Testis (tissue), 3 donors: Measurements from ENCODE around the gene MTOR. TPM values are rescaled to one million over a fixed set of nuclear protein-coding genes. Genes with fewer than 3 reads are reported as not detected.

ENCODE experiments used
- DNase-seq: peaks from one replicate; pipeline ENCODE4 v3.0.0-alpha.2; 2019
- H3K27ac ChIP-seq, 2 donors: fragments of 200-600 bp; sonication (generic); one replicate each; pipeline ENCODE4 v1.5.1; 2019
- H3K27me3 ChIP-seq: fragments of 200-600 bp; sonication (generic); one replicate; pipeline ENCODE4 v1.5.1; 2019
- H3K36me3 ChIP-seq: fragments of 200-600 bp; sonication (generic); one replicate; pipeline ENCODE4 v1.5.1; 2017; ENCODE audit warnings: low read depth; ENCODE audit errors: missing control alignments
- H3K4me1 ChIP-seq: fragments of 200-600 bp; sonication (generic); one replicate; pipeline ENCODE4 v1.5.1; 2019
- H3K4me3 ChIP-seq, 2 donors: fragments of 200-600 bp; sonication (generic); one replicate each; pipeline ENCODE4 v1.5.1; 2017 to 2019
- H3K9me3 ChIP-seq: fragments of 200-600 bp; sonication (generic); one replicate; pipeline ENCODE4 v1.5.1; 2017
- POLR2A ChIP-seq: fragments of 450-650 bp; IDR thresholded peaks from one replicate; pipeline ENCODE4 v1.6.1; 2017; ENCODE audit warnings: antibody characterized with exemption, mild to moderate bottlenecking, moderate library complexity
- WGBS, 2 donors: methylation state at CpG; one replicate each; pipeline ENCODE4 v1.1.5; 2018; 5-methylcytosine and 5-hydroxymethylcytosine counted together
- intact Hi-C: fragments of 100-400 bp; cut with DNase I; formaldehyde crosslinking; loops from one replicate; pipeline ENCODE4 v1.15.1; 2023; ENCODE audit warnings: low total_unique reads
- polyA plus RNA-seq: library from polyadenylated mRNA; stranded (reverse); fragments of 350-450 nt; fragmentation: Illumina TruSeq; extraction: RNeasy Lipid Tissue Mini Kit (QIAGEN cat#74804); gene quantifications from one replicate; pipeline ENCODE4 v1.2.3, GENCODE V29; 2014; ENCODE audit warnings: low read depth, low replicate concordance; ENCODE audit not compliant: insufficient read depth
- total RNA-seq, 2 donors: library from RNA; depleted of rRNA; stranded (reverse); fragments of >200 nt; gene quantifications; one replicate each; pipeline ENCODE4 v1.2.3, GENCODE V29; 2016
- TF ChIP-seq, protein P1 (sequence below), 3 experiments: fragments of 450-650 bp in 2 of 3; fragments of 200-600 bp in 1 of 3; sonication (generic) in 1 of 3; IDR thresholded peaks; one replicate each; pipeline ENCODE4 v1.5.1; 2016 to 2019; ENCODE audit warnings: antibody characterized with exemption in 3 of 3, mild to moderate bottlenecking in 2 of 3, moderate library complexity in 1 of 3

MTOR gene
- total and polyA plus RNA-seq, 3 donors from 2014 or later, result 83.3 to 129 (median 108) TPM

DNA sequence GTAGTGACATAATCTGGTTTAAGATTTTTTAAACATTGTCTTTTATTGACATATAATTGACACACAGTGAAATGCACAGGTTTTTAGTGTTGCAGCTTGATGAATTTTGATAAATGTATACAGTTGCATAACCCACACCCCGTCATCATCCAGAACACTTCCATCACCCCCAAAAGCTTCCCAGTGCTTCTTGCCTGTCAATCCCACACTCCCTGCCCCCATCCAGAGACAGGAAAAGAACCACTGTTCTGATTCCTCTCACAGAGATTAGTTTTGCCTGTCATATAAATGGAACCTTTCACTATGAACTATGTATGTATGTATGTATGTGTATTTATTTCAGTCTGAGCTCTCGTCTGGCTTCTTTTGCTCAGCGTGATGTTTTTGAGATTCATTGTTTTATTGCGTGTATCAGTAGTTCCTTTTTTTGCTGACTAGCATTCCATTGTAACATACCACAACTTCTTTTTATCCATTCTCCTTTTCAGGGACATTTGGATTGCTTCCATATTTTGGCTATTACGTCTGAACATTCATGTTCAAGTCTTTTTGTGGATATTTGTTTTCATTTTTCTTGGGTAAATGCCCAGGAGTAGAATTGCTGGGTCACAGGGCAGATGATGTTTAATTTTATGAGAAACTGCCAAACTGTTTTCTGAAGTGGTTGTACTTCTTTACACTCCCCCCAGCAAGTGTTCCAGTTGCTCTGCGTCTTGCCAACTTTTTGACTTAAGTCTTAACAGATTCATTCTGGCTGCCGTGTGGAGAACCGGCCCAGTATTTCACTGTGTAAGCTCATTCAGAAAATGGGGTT is 19.4 kb upstream of the MTOR start:
- no peak overlapping the region for H3K4me3 ChIP-seq
- H3K27me3 ChIP-seq, result no peaks in the 10 kb centered on the region
- no peaks in the 10 kb centered on the region for H3K36me3 ChIP-seq
- H3K4me1 ChIP-seq, result peaks cover 4% of the 10 kb centered on the region
- TF ChIP-seq, protein P1, sequence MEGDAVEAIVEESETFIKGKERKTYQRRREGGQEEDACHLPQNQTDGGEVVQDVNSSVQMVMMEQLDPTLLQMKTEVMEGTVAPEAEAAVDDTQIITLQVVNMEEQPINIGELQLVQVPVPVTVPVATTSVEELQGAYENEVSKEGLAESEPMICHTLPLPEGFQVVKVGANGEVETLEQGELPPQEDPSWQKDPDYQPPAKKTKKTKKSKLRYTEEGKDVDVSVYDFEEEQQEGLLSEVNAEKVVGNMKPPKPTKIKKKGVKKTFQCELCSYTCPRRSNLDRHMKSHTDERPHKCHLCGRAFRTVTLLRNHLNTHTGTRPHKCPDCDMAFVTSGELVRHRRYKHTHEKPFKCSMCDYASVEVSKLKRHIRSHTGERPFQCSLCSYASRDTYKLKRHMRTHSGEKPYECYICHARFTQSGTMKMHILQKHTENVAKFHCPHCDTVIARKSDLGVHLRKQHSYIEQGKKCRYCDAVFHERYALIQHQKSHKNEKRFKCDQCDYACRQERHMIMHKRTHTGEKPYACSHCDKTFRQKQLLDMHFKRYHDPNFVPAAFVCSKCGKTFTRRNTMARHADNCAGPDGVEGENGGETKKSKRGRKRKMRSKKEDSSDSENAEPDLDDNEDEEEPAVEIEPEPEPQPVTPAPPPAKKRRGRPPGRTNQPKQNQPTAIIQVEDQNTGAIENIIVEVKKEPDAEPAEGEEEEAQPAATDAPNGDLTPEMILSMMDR (IDR thresholded peaks at IDR 0.05), result no peak
- TF ChIP-seq POLR2A, result no peak
- H3K27ac ChIP-seq, result no peak overlapping the region
- intact Hi-C loops, result no loop called here
- WGBS, 2 donors, result 42 to 52% methylated on average over 8 of the region's 8 CpGs
- DNase-seq, result peak; percentile 18
- H3K9me3 ChIP-seq, result no peaks in the 10 kb centered on the region

DNA sequence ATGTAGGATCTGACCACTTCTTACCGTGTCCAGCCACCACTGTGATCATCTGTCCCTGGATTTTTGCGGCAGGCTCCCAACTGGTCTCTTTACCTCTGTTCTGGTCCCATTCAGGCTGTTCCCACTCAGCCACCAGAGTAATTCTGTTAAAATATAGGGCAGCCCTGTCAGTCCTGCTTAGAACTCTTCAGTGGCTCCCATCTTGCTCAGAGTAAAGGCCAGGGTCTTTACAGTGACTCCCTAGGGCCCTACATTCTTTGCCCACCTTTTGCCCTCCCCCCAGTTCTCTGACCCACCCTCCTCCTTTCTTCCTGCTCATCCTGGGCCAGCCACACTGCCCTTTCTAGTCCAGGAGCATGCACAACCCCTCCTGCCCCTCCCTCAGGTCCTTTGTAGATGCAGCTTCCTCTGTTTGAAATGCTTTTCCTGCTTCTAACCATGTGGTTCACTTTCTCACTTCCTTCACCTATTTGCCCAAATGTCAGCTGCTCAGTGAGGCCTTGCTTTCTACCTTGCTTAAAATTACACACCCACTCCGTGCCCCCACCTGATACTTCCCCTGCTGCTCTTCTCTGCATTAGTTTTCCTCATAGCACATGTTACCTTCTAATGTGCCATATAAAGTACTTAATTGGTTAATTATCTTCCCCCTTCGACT is 18.5 kb upstream of the MTOR start:
- H3K9me3 ChIP-seq, result no peaks in the 10 kb centered on the region
- no peak for TF ChIP-seq POLR2A
- TF ChIP-seq, protein P1 (IDR thresholded peaks at IDR 0.05), result no peak
- H3K4me1 ChIP-seq, result peaks cover 4% of the 10 kb centered on the region
- H3K27me3 ChIP-seq, result no peaks in the 10 kb centered on the region
- no peak overlapping the region for H3K27ac ChIP-seq
- no peak overlapping the region for H3K4me3 ChIP-seq
- no peak for DNase-seq
- 80 to 81% methylated on average over 4 of the region's 4 CpGs for WGBS, 2 donors
- no peaks in the 10 kb centered on the region for H3K36me3 ChIP-seq
- intact Hi-C loops, result no loop called here

DNA sequence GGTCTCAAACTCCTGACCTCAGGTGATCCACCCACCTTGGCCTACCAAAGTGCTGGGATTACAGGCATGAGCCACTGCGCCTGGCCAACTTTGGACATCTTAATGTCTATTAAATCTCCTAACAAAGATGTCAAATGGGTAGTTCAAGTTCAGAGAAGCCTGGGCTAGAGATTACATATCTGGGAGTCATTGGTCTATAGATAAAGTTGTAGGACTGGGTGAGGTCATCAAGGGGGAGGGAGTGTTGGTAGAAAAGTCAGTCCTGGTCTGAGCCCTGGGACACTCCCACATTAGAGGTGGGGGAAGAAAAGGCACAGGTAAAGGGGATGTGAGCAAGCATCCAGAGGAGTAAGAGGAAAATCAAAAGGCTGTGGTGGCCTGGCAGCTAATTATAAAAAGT is 17.3 kb upstream of the MTOR start:
- 100% methylated on average over 1 of the region's 1 CpG for WGBS, 2 donors
- H3K27ac ChIP-seq, result no peak overlapping the region
- H3K36me3 ChIP-seq, result no peaks in the 10 kb centered on the region
- TF ChIP-seq, protein P1 (IDR thresholded peaks at IDR 0.05), result no peak
- TF ChIP-seq POLR2A, result no peak
- H3K4me1 ChIP-seq, result peaks cover 14% of the 10 kb centered on the region
- no peaks in the 10 kb centered on the region for H3K27me3 ChIP-seq
- no peak for DNase-seq
- intact Hi-C loops, result no loop called here
- no peaks in the 10 kb centered on the region for H3K9me3 ChIP-seq
- H3K4me3 ChIP-seq, result no peak overlapping the region

DNA sequence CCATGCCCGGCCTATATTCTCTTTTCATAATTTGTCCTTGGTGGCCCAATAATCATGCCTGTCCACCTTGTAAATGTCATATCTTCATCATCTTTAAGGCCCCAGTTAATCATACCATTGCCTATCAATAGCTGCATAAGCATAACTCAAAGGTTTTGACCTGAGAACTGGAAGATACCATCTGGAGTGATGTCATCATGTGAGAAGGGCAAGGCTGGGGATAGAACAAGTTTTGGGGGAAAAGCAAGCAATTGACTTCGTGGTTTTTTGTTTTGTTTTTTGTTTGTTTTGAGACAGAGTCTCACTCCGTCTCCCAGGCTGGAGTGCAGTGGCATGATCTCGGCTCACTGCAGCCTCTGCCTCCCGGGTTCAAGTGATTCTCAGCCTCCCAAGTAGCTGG is 16.8 kb upstream of the MTOR start:
- 90 to 95% methylated on average over 5 of the region's 5 CpGs for WGBS, 2 donors
- H3K27ac ChIP-seq, result no peak overlapping the region
- DNase-seq, result no peak
- H3K4me3 ChIP-seq, result no peak overlapping the region
- H3K9me3 ChIP-seq, result no peaks in the 10 kb centered on the region
- intact Hi-C loops, result no loop called here
- peaks cover 19% of the 10 kb centered on the region for H3K4me1 ChIP-seq
- H3K27me3 ChIP-seq, result no peaks in the 10 kb centered on the region
- H3K36me3 ChIP-seq, result no peaks in the 10 kb centered on the region
- TF ChIP-seq, protein P1 (IDR thresholded peaks at IDR 0.05), result no peak
- TF ChIP-seq POLR2A, result no peak
